HepG2 (cell line): ENCODE data around the gene ZKSCAN8. TPM values are rescaled to one million over a fixed set of nuclear protein-coding genes. Genes with fewer than 3 reads are reported as not detected.
A peak's percentile ranks its signal among the peaks of the same experiment; 100 is the strongest.

Experiments used
- BRD4 ChIP-seq: sonication (generic); formaldehyde crosslinking; IDR thresholded peaks from 2 replicates; pipeline ENCODE4 v1.4.0; 2020; ENCODE audit warnings: missing genetic modification reagents
- CREM ChIP-seq, 2 experiments: sonication (generic) in 1 of 2; formaldehyde crosslinking in 1 of 2; IDR thresholded peaks; 2 replicates each; pipeline versions ENCODE4 v1.4.0 to v1.6.1; 2016 to 2020; ENCODE audit warnings: antibody characterized with exemption in 1 of 2, mild to moderate bottlenecking in 1 of 2, missing genetic modification reagents in 1 of 2
- HES4 ChIP-seq: sonication (generic); formaldehyde crosslinking; IDR thresholded peaks from 2 replicates; pipeline ENCODE4 v1.9.0; 2021; ENCODE audit warnings: mild to moderate bottlenecking, missing genetic modification reagents, borderline replicate concordance
- HHEX ChIP-seq: IDR thresholded peaks from 2 replicates; pipeline ENCODE4 v1.6.1; 2016; ENCODE audit warnings: control low read depth
- MATR3 ChIP-seq: sonication (generic); formaldehyde crosslinking; IDR thresholded peaks from 2 replicates; pipeline ENCODE4 v1.4.0; 2020; ENCODE audit warnings: missing genetic modification reagents
- NFAT5 ChIP-seq: sonication (generic); formaldehyde crosslinking; IDR thresholded peaks from 2 replicates; pipeline ENCODE4 v1.4.0; 2020; ENCODE audit warnings: missing genetic modification reagents
- PAXIP1 ChIP-seq: sonication (generic); formaldehyde crosslinking; conservative IDR thresholded peaks from 2 replicates; pipeline ENCODE4 v1.4.0; 2020; ENCODE audit warnings: mild to moderate bottlenecking, missing genetic modification reagents, moderate library complexity
- REL ChIP-seq: sonication (generic); formaldehyde crosslinking; conservative IDR thresholded peaks from 2 replicates; pipeline ENCODE4 v1.8.0; 2022; ENCODE audit warnings: mild to moderate bottlenecking, missing genetic modification reagents, moderate library complexity
- SMAD3 ChIP-seq: sonication (generic); formaldehyde crosslinking; IDR thresholded peaks from 2 replicates; pipeline ENCODE4 v1.4.0; 2020; ENCODE audit warnings: missing genetic modification reagents
- TOE1 ChIP-seq: sonication (generic); formaldehyde crosslinking; IDR thresholded peaks from 2 replicates; pipeline ENCODE4 v1.4.0; 2020; ENCODE audit warnings: mild to moderate bottlenecking, missing genetic modification reagents
- ZBTB39 ChIP-seq: sonication (generic); formaldehyde crosslinking; IDR thresholded peaks from 2 replicates; pipeline ENCODE4 v1.5.0; 2020; ENCODE audit warnings: missing genetic modification reagents
- ZNF713 ChIP-seq: sonication (generic); formaldehyde crosslinking; IDR thresholded peaks from 2 replicates; pipeline ENCODE4 v1.4.0; 2020; ENCODE audit warnings: mild to moderate bottlenecking, missing genetic modification reagents
- ZSCAN20 ChIP-seq: sonication (generic); formaldehyde crosslinking; IDR thresholded peaks from 2 replicates; pipeline ENCODE4 v1.4.0; 2020; ENCODE audit warnings: missing genetic modification reagents, mild to moderate bottlenecking, borderline replicate concordance
- ZZZ3 ChIP-seq: sonication (generic); formaldehyde crosslinking; IDR thresholded peaks from 2 replicates; pipeline ENCODE4 v1.4.0; 2020; ENCODE audit warnings: missing genetic modification reagents, mild to moderate bottlenecking, borderline replicate concordance
- polyA plus RNA-seq, 8 experiments: library from polyadenylated mRNA; depleted of rRNA in 3 of 8; stranded (reverse) in 7 of 8; unstranded in 1 of 8; fragments of >200 nt; fragmentation: Illumina TruSeq in 4 of 8; extraction: Trizol in 4 of 8; gene quantifications; 2 replicates each; pipeline versions ENCODE4 v1.2.1 to v1.2.3, GENCODE V29; 2011 to 2016; ENCODE audit warnings: low read depth in 4 of 8, missing spikeins in 1 of 8, mixed read lengths in 1 of 8; ENCODE audit not compliant: insufficient read depth in 1 of 8
- total RNA-seq, 5 experiments: library from RNA; depleted of rRNA; stranded (reverse); fragments of >200 nt; fragmentation: Illumina TruSeq; extraction: Trizol; gene quantifications; 2 replicates each; pipeline ENCODE4 v1.2.3, GENCODE V29; 2016; ENCODE audit warnings: low read depth in 1 of 5

ZKSCAN8 gene
- total and polyA plus RNA-seq, 2 of the 13 experiments (the other 11 are each of a cell fraction or from before 2014, with no cell fraction given): 12.4 to 20.9 TPM

- TF ChIP-seq TOE1 (no peak; the same call in none of the 2 replicates), ZZZ3 (CRISPR knock-in tag) (peak; percentile 93; the same call in 1 of the 2 replicates), HES4 (peak; percentile 83), BRD4 (CRISPR knock-in tag) (peak; percentile 93), ZNF713 (CRISPR knock-in tag) (no peak; the same call in 1 of the 2 replicates), ZSCAN20 (CRISPR knock-in tag) (0 out of 2 replicates have a peak, but pooled peaks have one; percentile 20), ZBTB39 (CRISPR knock-in tag) (no peak), PAXIP1 (CRISPR knock-in tag) (peak; percentile 61), NFAT5 (CRISPR knock-in tag) (peak; percentile 86; the same call in 1 of the 2 replicates), CREM (IDR thresholded peaks at IDR 0.05) (peak; percentile 84), CREM (CRISPR knock-in tag; IDR thresholded peaks at IDR 0.05) (no peak), MATR3 (no peak), REL (CRISPR knock-in tag) (0 out of 2 replicates have a peak, but pooled peaks have one; percentile 43), SMAD3 (CRISPR knock-in tag) (peak; percentile 98), HHEX (CRISPR knock-in tag) (no peak)
Observed at GRCh38 chr6:28136585-28137504, 4.8 kb upstream of the ZKSCAN8 start (continued).
